ENCODE results near the gene RAB3A. TPM values are rescaled to one million over a fixed set of nuclear protein-coding genes. Genes with fewer than 3 reads are reported as not detected.

RAB3A gene
- total and polyA plus RNA-seq, 9 of the 15 experiments (the other 6 are each of a cell fraction or from before 2014, with no cell fraction given): 0.17 to 5.1 (median 0.90) TPM; not detected in 1

DNA sequence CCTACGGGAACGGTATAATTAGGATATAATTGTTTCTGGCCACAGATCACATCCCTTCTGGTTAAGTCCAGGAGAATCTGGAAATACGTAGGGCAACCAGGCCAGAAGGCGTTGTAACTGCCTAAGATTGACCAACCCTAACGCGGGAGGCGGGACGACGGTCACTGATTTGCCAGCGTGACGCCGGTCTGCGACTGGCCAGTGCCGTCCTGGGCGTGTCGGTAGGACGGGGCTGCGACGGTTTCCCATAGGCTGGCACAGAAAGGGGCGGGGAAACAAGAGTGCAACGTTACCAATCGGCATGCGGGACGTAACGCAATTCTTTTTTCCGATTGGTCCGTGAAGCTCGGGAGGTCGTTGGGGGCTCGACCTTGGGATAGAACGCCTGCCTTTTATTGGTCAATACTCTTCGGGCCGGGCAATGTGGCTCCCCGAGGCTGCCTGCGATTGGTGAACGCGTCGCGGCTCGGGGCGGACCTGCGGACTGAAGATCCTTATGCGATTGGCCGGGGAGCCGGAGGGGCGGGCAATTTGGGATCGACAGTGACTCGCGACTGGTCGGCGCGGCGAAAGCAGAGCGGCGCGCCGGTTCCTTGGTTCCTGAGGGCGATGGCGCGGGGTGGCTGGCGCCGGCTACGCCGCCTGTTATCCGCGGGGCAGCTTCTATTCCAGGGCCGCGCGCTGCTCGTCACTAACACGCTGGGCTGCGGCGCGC is 11.0 kb downstream of the RAB3A start, which contains the start of gene MPV17L2 (continued):
- TF ChIP-seq YY1 (IDR thresholded peaks at IDR 0.05; ENCODE audit: borderline replicate concordance in 1 of 3, control insufficient read depth in 1 of 3, extremely low read depth in 1 of 3, insufficient read depth in 3 of 3, insufficient read length in 1 of 3, insufficient replicate concordance in 2 of 3, low read depth in 1 of 3, low read length in 2 of 3) (peak in 2 of 3 experiments; percentile 74 to 83), ZNF780A (CRISPR knock-in tag; IDR thresholded peaks at IDR 0.05) (no peak), ZNF224 (CRISPR knock-in tag; IDR thresholded peaks at IDR 0.05) (no peak), NUFIP1 (IDR thresholded peaks at IDR 0.05; ENCODE audit: partially characterized antibody) (no peak), RAD21 (CRISPR knock-in tag; conservative IDR thresholded peaks at IDR 0.05 in 1 of 2, IDR thresholded peaks at IDR 0.05 in 1 of 2) (no peak), FOXP1 (CRISPR knock-in tag; IDR thresholded peaks at IDR 0.05) (no peak), ZNF165 (CRISPR knock-in tag; IDR thresholded peaks at IDR 0.05; ENCODE audit: borderline replicate concordance) (no peak), CEBPB (tag; IDR thresholded peaks at IDR 0.05) (peak; percentile 79), NEUROD1 (IDR thresholded peaks at IDR 0.05; ENCODE audit: borderline replicate concordance, low read depth, low read length, partially characterized antibody) (peak; percentile 99), ZNF41 (CRISPR knock-in tag; conservative IDR thresholded peaks at IDR 0.05) (no peak), ZZZ3 (IDR thresholded peaks at IDR 0.05) (no peak), PRPF4 (IDR thresholded peaks at IDR 0.05; ENCODE audit: insufficient read depth, low read depth, low read length, poor library complexity, severe bottlenecking) (no peak), HOXB6 (CRISPR knock-in tag; IDR thresholded peaks at IDR 0.05; ENCODE audit: borderline replicate concordance) (no peak), ATF7 (IDR thresholded peaks at IDR 0.05) (peak; percentile 88), SIN3A (IDR thresholded peaks at IDR 0.05; ENCODE audit: borderline replicate concordance in 2 of 2, control insufficient read depth in 1 of 2, low read depth in 2 of 2, low read length in 2 of 2) (peak; percentile 32 to 54; a peak in 3 of 4 replicates), SP2 (IDR thresholded peaks at IDR 0.05; ENCODE audit: extremely low read depth, low read depth, low read length, poor library complexity, severe bottlenecking) (peak; percentile 89), NCOA1 (IDR thresholded peaks at IDR 0.05; ENCODE audit: low read depth) (no peak), ILF3 (IDR thresholded peaks at IDR 0.05; ENCODE audit: borderline replicate concordance) (no peak), ERF (CRISPR knock-in tag; IDR thresholded peaks at IDR 0.05) (peak; percentile 31; the same call in 1 of the 2 replicates), ZFP30 (CRISPR knock-in tag; IDR thresholded peaks at IDR 0.05; ENCODE audit: borderline replicate concordance) (no peak), ZNF445 (CRISPR knock-in tag; IDR thresholded peaks at IDR 0.05; ENCODE audit: low read depth) (0 out of 2 replicates have a peak, but pooled peaks have one; percentile 37), TFAM (CRISPR knock-in tag; conservative IDR thresholded peaks at IDR 0.05) (no peak), NR1H2 (CRISPR knock-in tag; IDR thresholded peaks at IDR 0.05) (no peak)
- TF ChIP-seq, protein P1, sequence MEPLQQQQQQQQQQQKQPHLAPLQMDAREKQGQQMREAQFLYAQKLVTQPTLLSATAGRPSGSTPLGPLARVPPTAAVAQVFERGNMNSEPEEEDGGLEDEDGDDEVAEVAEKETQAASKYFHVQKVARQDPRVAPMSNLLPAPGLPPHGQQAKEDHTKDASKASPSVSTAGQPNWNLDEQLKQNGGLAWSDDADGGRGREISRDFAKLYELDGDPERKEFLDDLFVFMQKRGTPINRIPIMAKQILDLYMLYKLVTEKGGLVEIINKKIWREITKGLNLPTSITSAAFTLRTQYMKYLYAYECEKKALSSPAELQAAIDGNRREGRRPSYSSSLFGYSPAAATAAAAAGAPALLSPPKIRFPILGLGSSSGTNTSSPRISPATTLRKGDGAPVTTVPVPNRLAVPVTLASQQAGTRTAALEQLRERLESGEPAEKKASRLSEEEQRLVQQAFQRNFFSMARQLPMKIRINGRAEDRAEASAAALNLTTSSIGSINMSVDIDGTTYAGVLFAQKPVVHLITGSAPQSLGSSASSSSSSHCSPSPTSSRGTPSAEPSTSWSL (CRISPR knock-in tag; IDR thresholded peaks at IDR 0.05; ENCODE audit: borderline replicate concordance): no peak
- TF ChIP-seq, protein P2, sequence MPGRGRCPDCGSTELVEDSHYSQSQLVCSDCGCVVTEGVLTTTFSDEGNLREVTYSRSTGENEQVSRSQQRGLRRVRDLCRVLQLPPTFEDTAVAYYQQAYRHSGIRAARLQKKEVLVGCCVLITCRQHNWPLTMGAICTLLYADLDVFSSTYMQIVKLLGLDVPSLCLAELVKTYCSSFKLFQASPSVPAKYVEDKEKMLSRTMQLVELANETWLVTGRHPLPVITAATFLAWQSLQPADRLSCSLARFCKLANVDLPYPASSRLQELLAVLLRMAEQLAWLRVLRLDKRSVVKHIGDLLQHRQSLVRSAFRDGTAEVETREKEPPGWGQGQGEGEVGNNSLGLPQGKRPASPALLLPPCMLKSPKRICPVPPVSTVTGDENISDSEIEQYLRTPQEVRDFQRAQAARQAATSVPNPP (IDR thresholded peaks at IDR 0.05; ENCODE audit: borderline replicate concordance, insufficient read depth, insufficient read length): no peak
